ENCODE results near the gene GDI1. TPM values are rescaled to one million over a fixed set of nuclear protein-coding genes. Genes with fewer than 3 reads are reported as not detected.
A peak's percentile ranks its signal among the peaks of the same experiment; 100 is the strongest.
"Not testable (repeated sequence)": the region's sequence is repeated elsewhere in the genome, so short reads cannot be mapped to it uniquely, and the experiment has no call there.

GDI1 gene
- total and polyA plus RNA-seq, 2 donors: 39.2 to 144 TPM

DNA sequence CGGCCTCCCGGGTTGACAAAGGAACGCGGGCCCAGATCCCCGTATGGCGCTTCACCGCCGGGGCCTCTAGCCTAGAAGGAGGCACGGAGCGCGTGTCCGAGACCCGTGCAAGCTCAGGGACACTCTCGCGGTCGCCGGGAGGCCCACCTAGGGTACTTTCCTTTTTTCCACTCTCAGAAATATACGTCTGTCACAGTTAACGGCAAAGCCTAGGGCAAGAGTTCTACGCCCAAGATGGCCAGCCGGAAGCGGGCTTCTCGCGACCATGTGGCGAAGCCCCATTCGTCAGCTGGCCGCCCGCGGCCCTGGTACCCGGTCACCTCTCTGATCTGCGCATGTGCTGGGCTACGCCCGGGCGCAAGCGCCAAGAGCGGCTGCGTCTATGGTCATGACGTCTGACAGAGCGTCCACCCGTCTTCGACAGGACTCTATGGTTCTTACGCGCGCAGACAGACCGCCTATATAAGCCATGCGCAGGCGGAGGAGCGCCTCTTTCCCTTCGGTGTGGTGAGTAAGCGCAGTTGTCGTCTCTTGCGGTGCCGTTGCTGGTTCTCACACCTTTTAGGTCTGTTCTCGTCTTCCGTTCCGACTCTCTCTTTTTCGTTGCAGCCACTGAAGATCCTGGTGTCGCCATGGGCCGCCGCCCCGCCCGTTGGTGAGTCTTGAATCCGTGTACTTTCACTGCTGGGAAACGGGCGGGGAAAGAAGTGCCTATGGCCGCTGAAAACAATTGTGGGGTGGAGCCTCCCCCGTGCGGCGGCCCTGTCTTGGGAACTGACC is 38.9 kb upstream of the GDI1 start, which contains the start of gene RPL10:
RPL10 (plus strand) TSS at position 490 of the 780 bp plus-strand sequence; CDS start at position 633, 143 bp downstream.
- H3K36me3 ChIP-seq (ENCODE audit: control insufficient read depth in 2 of 2, insufficient read depth in 2 of 2, low read length in 1 of 2): peaks cover 23 to 26% of the 10 kb centered on the region in 2 donors
- peak within 1 kb of the TSS; percentile 91 to 96 for H3K27ac ChIP-seq (ENCODE audit: low read depth in 1 of 2, low read length in 1 of 2)
- WGBS: under 1% methylated on average over 69 of the region's 69 CpGs
- no peaks in the 10 kb centered on the region for H3K9me3 ChIP-seq (ENCODE audit: control insufficient read depth in 2 of 2, insufficient read depth in 1 of 2, low read length in 1 of 2)
- no peaks in the 10 kb centered on the region for H3K27me3 ChIP-seq (ENCODE audit: control insufficient read depth in 2 of 2, insufficient read depth in 1 of 2, low read length in 1 of 2)
- peak within 1 kb of the TSS; percentile 54 to 74 for H3K4me3 ChIP-seq (ENCODE audit: low read length in 2 of 2)
- peak in 8 of 9 donors; percentile 75 to 93 (median 81) for DNase-seq (ENCODE audit: low read depth in 6 of 9, low spot score in 9 of 9)
- H3K4me1 ChIP-seq (ENCODE audit: control insufficient read depth in 2 of 2, insufficient read depth in 2 of 2, low read length in 2 of 2): peaks cover 0 to 15% of the 10 kb centered on the region in 2 donors

DNA sequence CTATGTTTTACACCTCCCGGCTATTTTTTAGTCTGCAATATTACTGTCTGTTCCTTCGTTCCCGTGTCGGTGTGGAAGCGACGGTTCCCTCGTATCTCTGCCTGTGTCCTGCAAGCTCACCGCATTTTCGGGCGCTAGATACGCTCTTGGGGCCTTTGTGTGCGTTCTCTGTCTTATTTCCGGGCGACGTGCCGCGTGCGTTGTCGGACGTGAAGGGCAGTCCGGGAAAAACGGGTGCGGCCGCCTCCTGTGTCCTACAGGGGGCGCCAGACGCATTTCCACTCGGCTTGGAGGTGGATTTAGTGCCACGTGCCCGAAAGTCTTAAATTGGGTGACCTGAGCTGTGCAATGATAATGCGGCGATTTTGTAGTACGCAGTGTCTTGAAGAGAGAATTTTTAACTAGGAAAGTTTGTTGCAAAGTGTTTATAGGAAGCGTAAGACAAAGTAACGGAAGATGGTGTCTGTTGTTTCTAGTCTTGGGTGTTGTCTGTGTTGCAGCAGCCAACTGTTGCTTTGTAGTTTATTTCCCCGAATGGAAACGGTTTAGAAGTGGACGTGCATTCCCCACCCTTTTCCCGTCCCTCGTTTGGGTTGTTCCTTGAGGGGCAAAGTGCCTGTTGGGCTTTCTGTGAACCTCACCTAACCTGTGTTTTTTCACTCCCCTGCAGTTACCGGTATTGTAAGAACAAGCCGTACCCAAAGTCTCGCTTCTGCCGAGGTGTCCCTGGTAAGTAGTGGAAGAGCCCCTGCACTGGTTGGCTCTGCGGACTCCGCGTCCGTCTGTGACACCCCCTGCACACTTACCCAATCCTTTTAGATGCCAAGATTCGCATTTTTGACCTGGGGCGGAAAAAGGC is 38.1 kb upstream of the GDI1 start:
- DNase-seq (ENCODE audit: low read depth in 6 of 9, low spot score in 9 of 9): peak; percentile 48 to 92 (median 78)
- Histone ChIP-seq H3K27ac (ENCODE audit: low read depth in 1 of 2, low read length in 1 of 2) (peak overlapping the region; percentile 91 to 96), H3K27me3 (ENCODE audit: control insufficient read depth in 2 of 2, insufficient read depth in 1 of 2, low read length in 1 of 2) (no peaks in the 10 kb centered on the region), H3K4me1 (ENCODE audit: control insufficient read depth in 2 of 2, insufficient read depth in 2 of 2, low read length in 2 of 2) (peaks cover 0 to 15% of the 10 kb centered on the region in 2 donors), H3K9me3 (ENCODE audit: control insufficient read depth in 2 of 2, insufficient read depth in 1 of 2, low read length in 1 of 2) (no peaks in the 10 kb centered on the region), H3K4me3 (ENCODE audit: low read length in 2 of 2) (peak overlapping the region; percentile 54 to 74), H3K36me3 (ENCODE audit: control insufficient read depth in 2 of 2, insufficient read depth in 2 of 2, low read length in 1 of 2) (peaks cover 23 to 26% of the 10 kb centered on the region in 2 donors)
- 3% methylated on average over 49 of the region's 49 CpGs for WGBS

DNA sequence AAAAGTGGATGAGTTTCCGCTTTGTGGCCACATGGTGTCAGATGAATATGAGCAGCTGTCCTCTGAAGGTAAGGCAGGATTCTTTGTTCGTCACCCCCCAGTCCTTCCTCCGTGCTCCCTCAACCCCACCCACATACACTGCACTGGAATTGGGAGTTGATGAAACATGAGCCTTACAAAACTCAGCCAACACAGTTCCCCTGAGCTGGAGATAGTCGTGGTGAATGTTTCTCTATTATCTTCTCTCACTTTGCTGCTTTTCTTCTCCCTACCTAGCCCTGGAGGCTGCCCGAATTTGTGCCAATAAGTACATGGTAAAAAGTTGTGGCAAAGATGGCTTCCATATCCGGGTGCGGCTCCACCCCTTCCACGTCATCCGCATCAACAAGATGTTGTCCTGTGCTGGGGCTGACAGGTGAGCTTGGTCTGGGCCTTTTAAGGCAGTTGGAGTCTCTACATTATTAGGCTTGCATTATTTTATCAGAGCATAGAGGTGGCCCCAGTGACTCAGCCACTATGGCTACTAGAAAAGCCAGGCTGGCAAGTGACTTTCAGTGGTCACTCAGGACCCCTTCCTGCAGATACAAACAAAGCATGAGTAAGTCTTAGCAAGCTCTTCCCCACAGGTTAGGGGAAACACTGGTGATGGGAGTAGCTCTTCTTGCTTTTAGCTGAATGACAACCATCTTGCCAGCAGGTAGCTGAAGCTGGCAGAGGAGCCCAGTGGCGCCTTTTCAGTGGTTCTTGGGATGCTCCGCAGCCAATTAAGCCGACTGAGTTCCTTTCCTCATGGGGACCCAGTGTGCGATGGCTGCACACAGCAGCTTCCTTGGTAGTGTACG is 37.2 kb upstream of the GDI1 start:
- Histone ChIP-seq H3K36me3 (ENCODE audit: control insufficient read depth in 2 of 2, insufficient read depth in 2 of 2, low read length in 1 of 2) (peaks cover 23 to 26% of the 10 kb centered on the region in 2 donors), H3K9me3 (ENCODE audit: control insufficient read depth in 2 of 2, insufficient read depth in 1 of 2, low read length in 1 of 2) (no peaks in the 10 kb centered on the region), H3K27me3 (ENCODE audit: control insufficient read depth in 2 of 2, insufficient read depth in 1 of 2, low read length in 1 of 2) (no peaks in the 10 kb centered on the region), H3K4me1 (ENCODE audit: control insufficient read depth in 2 of 2, insufficient read depth in 2 of 2, low read length in 2 of 2) (peaks cover 0 to 15% of the 10 kb centered on the region in 2 donors), H3K27ac (ENCODE audit: low read depth in 1 of 2, low read length in 1 of 2) (peak overlapping the region; percentile 15 to 91), H3K4me3 (ENCODE audit: low read length in 2 of 2) (peak overlapping the region; percentile 54 to 74)
- no peak for DNase-seq (ENCODE audit: low read depth in 6 of 9, low spot score in 9 of 9)
- 54% methylated on average over 14 of the region's 14 CpGs for WGBS

DNA sequence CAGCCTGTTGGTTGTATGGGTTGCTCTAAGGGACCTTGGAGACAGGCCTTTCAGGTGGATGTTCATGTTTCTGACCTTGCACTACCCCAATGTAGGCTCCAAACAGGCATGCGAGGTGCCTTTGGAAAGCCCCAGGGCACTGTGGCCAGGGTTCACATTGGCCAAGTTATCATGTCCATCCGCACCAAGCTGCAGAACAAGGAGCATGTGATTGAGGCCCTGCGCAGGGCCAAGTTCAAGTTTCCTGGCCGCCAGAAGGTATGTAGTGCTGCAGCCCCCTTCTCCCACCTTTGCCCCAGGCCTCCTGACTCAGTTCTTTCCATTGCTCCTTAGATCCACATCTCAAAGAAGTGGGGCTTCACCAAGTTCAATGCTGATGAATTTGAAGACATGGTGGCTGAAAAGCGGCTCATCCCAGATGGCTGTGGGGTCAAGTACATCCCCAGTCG is 36.6 kb upstream of the GDI1 start:
- H3K4me3 ChIP-seq (ENCODE audit: low read length in 2 of 2); H3K27ac ChIP-seq (ENCODE audit: low read depth in 1 of 2, low read length in 1 of 2): not testable (repeated sequence)
- H3K36me3 ChIP-seq (ENCODE audit: control insufficient read depth in 2 of 2, insufficient read depth in 2 of 2, low read length in 1 of 2): peaks cover 23 to 26% of the 10 kb centered on the region in 2 donors

DNA sequence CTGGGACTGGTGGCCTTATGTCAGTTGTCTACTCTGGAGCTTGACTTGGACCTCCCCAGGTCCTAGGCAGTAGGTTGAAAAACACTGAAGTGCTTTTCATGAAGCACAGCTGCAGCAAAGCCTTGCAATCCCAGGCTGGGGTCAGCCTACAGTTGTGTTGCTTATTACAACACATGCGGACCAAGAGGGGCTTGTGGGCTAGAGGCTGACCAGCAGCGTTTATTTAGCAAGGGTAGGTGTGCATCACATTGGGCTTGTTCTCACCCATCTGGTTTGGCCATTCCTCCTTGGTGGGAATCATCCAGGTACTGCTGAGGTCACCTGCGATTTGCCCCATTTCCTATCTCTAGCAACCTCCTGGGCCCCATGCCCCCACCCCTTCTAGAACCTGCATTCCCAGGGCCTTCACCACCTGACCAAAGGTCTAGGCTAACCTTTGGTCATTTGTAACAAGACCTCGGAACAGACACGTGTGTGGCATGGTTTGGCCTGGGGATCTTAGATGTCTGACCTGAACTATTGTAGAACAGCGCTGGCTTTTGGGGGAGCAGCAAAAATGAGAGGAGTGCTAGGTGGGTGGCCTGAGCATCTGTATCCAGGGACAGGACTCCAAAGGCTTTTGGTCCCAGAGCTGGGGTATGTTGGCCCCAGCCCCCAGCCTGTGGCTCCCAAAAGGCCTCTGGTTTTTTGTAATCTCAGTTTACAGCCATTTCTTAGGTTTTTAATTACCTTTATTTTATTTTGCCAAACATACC is 35.7 kb upstream of the GDI1 start:
- Histone ChIP-seq H3K27ac (ENCODE audit: low read depth in 1 of 2, low read length in 1 of 2) (no peak overlapping the region), H3K4me3 (ENCODE audit: low read length in 2 of 2) (no peak overlapping the region), H3K36me3 (ENCODE audit: control insufficient read depth in 2 of 2, insufficient read depth in 2 of 2, low read length in 1 of 2) (peaks cover 23 to 26% of the 10 kb centered on the region in 2 donors), H3K9me3 (ENCODE audit: control insufficient read depth in 2 of 2, insufficient read depth in 1 of 2, low read length in 1 of 2) (no peaks in the 10 kb centered on the region), H3K4me1 (ENCODE audit: control insufficient read depth in 2 of 2, insufficient read depth in 2 of 2, low read length in 2 of 2) (peaks cover 0 to 15% of the 10 kb centered on the region in 2 donors), H3K27me3 (ENCODE audit: control insufficient read depth in 2 of 2, insufficient read depth in 1 of 2, low read length in 1 of 2) (no peaks in the 10 kb centered on the region)
- 93% methylated on average over 6 of the region's 6 CpGs for WGBS
- DNase-seq (ENCODE audit: low read depth in 6 of 9, low spot score in 9 of 9): no peak

More for the DNA sequence above, 36.6 kb upstream of the GDI1 start:
- not testable (repeated sequence) for H3K27me3 ChIP-seq (ENCODE audit: control insufficient read depth in 2 of 2, insufficient read depth in 1 of 2, low read length in 1 of 2); DNase-seq (ENCODE audit: low read depth in 6 of 9, low spot score in 9 of 9); H3K9me3 ChIP-seq (ENCODE audit: control insufficient read depth in 2 of 2, insufficient read depth in 1 of 2, low read length in 1 of 2)
- WGBS: 98% methylated on average over 6 of the region's 6 CpGs
- peaks cover 0 to 15% of the 10 kb centered on the region in 2 donors for H3K4me1 ChIP-seq (ENCODE audit: control insufficient read depth in 2 of 2, insufficient read depth in 2 of 2, low read length in 2 of 2)

DNA sequence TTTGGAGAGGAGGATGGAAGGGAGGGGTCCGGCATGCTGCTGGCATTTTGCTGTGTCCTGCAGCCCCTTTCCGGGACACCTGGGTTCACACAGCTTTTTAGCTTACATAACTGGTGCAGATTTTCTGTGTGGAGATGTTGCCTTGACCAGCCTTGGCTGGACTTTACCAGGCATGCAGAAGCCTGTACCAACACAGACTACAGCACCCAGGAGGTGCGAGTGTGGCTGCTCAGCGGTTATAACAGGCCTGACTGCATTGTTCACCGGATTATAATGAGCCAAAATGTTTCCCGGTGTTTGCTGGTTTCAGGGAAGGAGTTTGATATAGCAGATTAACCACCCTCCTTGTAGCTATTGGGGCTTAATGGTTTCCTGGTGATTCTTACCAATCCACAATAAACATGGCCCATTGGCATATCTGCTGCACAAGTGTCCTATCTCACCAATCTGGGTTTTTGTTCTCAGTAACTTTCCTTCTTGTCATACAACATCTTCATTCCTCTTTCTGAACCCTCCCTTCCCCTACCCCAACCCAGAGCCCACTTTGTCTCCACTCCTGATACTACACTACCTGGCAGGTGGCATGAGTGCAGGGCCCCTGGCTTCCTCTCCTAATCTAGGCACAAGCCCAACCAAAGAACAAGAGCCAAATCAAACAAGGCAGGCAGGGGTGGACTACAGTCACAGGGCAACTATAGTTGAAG is 34.9 kb upstream of the GDI1 start:
- H3K9me3 ChIP-seq (ENCODE audit: control insufficient read depth in 2 of 2, insufficient read depth in 1 of 2, low read length in 1 of 2): no peaks in the 10 kb centered on the region
- no peak overlapping the region for H3K4me3 ChIP-seq (ENCODE audit: low read length in 2 of 2)
- no peak overlapping the region for H3K27ac ChIP-seq (ENCODE audit: low read depth in 1 of 2, low read length in 1 of 2)
- H3K27me3 ChIP-seq (ENCODE audit: control insufficient read depth in 2 of 2, insufficient read depth in 1 of 2, low read length in 1 of 2): no peaks in the 10 kb centered on the region
- no peak for DNase-seq (ENCODE audit: low read depth in 6 of 9, low spot score in 9 of 9)
- 88% methylated on average over 6 of the region's 6 CpGs for WGBS
- peaks cover 23 to 26% of the 10 kb centered on the region in 2 donors for H3K36me3 ChIP-seq (ENCODE audit: control insufficient read depth in 2 of 2, insufficient read depth in 2 of 2, low read length in 1 of 2)
- H3K4me1 ChIP-seq (ENCODE audit: control insufficient read depth in 2 of 2, insufficient read depth in 2 of 2, low read length in 2 of 2): peaks cover 0 to 12% of the 10 kb centered on the region in 2 donors

DNA sequence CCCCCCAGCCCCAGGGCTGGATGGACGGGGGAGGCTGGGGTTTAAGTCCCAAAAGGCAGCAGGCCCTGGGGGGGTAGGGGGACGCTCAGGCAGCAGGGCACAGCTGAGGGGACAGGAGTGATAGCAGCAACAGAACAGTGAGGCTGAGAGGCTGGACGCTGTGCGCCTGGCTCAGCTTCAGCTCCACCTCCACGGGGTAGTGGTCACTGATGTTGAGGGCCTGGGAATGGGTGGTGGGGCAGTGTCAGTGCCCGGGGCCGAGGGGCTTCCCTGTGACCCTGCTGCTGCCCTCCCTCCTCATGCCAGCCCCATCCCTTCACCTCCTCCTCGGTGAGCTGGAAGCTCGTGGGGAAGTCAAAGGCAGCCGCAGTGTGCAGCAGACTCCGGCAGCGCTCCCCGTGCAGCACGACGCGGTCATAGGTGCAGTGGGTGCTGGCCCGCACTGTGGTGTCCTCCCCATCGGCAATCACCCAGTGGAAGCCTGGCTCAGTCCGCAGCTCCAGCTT is 34.3 kb upstream of the GDI1 start:
- 96% methylated on average over 19 of the region's 19 CpGs for WGBS
- Histone ChIP-seq H3K27ac (ENCODE audit: low read depth in 1 of 2, low read length in 1 of 2) (no peak overlapping the region), H3K9me3 (ENCODE audit: control insufficient read depth in 2 of 2, insufficient read depth in 1 of 2, low read length in 1 of 2) (no peaks in the 10 kb centered on the region), H3K36me3 (ENCODE audit: control insufficient read depth in 2 of 2, insufficient read depth in 2 of 2, low read length in 1 of 2) (peaks cover 23 to 26% of the 10 kb centered on the region in 2 donors), H3K27me3 (ENCODE audit: control insufficient read depth in 2 of 2, insufficient read depth in 1 of 2, low read length in 1 of 2) (no peaks in the 10 kb centered on the region), H3K4me1 (ENCODE audit: control insufficient read depth in 2 of 2, insufficient read depth in 2 of 2, low read length in 2 of 2) (peaks cover 0 to 11% of the 10 kb centered on the region in 2 donors), H3K4me3 (ENCODE audit: low read length in 2 of 2) (no peak overlapping the region)
- DNase-seq (ENCODE audit: low read depth in 6 of 9, low spot score in 9 of 9): no peak

Data from thymus (tissue), 11 donors.